Thoracic aorta (tissue), 2 donors: Measurements from ENCODE around the gene OR5H2. TPM values are rescaled to one million over a fixed set of nuclear protein-coding genes. Genes with fewer than 3 reads are reported as not detected.
"Not testable (repeated sequence)": the region's sequence is repeated elsewhere in the genome, so short reads cannot be mapped to it uniquely, and the experiment has no call there.

Source experiments
- ATAC-seq: fragments of 150-250 bp; one replicate; pipeline ENCODE4 v1.8.0; 2017; ENCODE audit warnings: low read depth; ENCODE audit not compliant: insufficient number of reproducible peaks, low FRiP score
- DNase-seq: peaks from one replicate; pipeline ENCODE4 v3.0.0-alpha.2; 2020; ENCODE audit warnings: low spot score
- H3K27ac ChIP-seq, 2 donors: fragments of 200-600 bp; sonication (generic); 1 replicate in 1 of 2; 2 replicates in 1 of 2; pipeline ENCODE4 v1.5.1; 2016; ENCODE audit warnings: mild to moderate bottlenecking in 2 of 2, moderate library complexity in 2 of 2
- H3K27me3 ChIP-seq: fragments of 200-600 bp; sonication (generic); replicated peaks from 2 replicates; pipeline ENCODE4 v1.6.0; 2016; ENCODE audit warnings: mild to moderate bottlenecking; ENCODE audit not compliant: insufficient read depth
- H3K36me3 ChIP-seq: fragments of 200-600 bp; sonication (generic); one replicate; pipeline ENCODE4 v1.5.1; 2016
- H3K4me1 ChIP-seq, 2 donors: fragments of 200-600 bp; sonication (generic); 1 replicate in 1 of 2; 2 replicates in 1 of 2; pipeline versions ENCODE4 v1.5.1 to v1.6.0; 2016; ENCODE audit warnings: low read depth in 2 of 2, mild to moderate bottlenecking in 1 of 2; ENCODE audit not compliant: control insufficient read depth in 1 of 2
- H3K4me3 ChIP-seq: fragments of 200-600 bp; sonication (generic); 2 replicates; pipeline ENCODE4 v1.5.1; 2016; ENCODE audit warnings: mild to moderate bottlenecking
- H3K9me3 ChIP-seq: fragments of 200-600 bp; sonication (generic); 2 replicates; pipeline ENCODE4 v1.5.1; 2016
- total RNA-seq, 2 donors: library from RNA; depleted of rRNA; stranded (reverse); fragments of >200 nt; gene quantifications; one replicate each; pipeline versions ENCODE4 v1.1.0 to v1.2.3, GENCODE V29; 2016
- TF ChIP-seq, protein P1 (sequence below): fragments of 200-600 bp; sonication (generic); IDR thresholded peaks from one replicate; pipeline ENCODE4 v1.5.1; 2019; ENCODE audit warnings: antibody characterized with exemption

OR5H2 gene
- total RNA-seq, 2 donors from 2014 or later = not detected

DNA sequence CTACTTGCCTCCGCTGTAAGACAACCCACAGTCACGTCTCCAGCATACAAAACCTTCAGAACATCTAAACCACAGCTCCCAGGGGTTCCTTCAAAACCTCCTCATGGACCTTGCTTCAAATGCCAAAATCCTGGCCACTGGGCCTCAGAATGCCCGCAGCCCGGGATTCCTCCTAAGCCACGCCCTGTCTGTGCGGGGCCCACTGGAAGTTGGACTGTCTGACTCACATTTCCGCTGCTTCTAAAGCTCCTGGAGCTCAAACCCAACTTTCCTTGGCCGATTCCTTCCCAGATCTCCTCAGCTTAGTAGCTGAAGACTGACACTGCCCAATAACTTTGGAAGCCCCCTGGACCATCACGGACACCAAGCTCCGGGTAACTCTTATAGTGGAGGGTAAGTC, 36.2 kb upstream of the OR5H2 start:
- no peak overlapping the region for H3K4me3 ChIP-seq
- TF ChIP-seq, protein P1, sequence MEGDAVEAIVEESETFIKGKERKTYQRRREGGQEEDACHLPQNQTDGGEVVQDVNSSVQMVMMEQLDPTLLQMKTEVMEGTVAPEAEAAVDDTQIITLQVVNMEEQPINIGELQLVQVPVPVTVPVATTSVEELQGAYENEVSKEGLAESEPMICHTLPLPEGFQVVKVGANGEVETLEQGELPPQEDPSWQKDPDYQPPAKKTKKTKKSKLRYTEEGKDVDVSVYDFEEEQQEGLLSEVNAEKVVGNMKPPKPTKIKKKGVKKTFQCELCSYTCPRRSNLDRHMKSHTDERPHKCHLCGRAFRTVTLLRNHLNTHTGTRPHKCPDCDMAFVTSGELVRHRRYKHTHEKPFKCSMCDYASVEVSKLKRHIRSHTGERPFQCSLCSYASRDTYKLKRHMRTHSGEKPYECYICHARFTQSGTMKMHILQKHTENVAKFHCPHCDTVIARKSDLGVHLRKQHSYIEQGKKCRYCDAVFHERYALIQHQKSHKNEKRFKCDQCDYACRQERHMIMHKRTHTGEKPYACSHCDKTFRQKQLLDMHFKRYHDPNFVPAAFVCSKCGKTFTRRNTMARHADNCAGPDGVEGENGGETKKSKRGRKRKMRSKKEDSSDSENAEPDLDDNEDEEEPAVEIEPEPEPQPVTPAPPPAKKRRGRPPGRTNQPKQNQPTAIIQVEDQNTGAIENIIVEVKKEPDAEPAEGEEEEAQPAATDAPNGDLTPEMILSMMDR = no peak

DNA sequence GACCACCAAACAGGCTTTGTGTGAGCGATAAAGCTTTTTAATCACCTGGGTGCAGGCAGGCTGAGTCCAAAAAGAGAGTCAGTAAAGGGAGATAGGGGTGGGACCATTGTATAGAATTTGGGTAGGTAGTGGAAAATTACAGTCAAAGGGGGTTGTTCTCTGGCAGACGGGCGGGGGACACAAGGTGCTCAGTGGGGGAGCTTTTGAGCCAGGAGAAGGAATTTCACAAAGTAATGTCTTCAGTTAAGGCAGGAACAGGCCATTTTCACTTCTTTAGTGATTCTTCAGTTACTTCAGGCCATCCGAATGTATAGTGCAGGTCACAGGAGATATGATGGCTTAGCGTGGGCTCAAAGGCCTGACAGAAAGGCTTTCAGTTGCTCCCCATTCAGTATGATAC, 26.3 kb upstream of the OR5H2 start:
- ATAC-seq, H3K27me3 ChIP-seq, H3K9me3 ChIP-seq: not testable (repeated sequence)

More for the DNA sequence above, 36.2 kb upstream of the OR5H2 start:
- Histone ChIP-seq H3K9me3 (no peaks in the 10 kb centered on the region), H3K36me3 (no peaks in the 10 kb centered on the region), H3K27ac (no peak overlapping the region), H3K4me1 (no peaks in the 10 kb centered on the region), H3K27me3 (no peaks in the 10 kb centered on the region)
- no peak for ATAC-seq
- DNase-seq = no peak

DNA sequence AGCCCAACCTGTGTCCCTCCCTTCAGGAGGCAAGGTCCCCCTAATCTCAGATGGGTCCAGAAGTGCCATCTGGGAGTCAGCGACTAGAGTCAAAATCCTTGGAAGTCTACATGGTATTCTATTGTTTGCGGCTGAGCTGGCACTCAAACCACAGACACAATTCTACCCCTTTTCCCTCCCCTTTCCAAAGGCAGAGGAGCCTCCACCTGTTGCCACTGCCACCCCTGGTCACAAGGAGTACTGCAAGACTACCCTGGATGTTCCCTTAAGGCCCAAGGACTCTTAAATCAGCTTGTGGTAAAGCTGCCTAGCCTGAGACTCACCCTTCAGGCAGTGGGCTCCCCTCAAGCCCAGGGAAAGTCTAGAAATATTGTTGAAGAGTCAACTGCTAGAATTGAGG, 22.6 kb upstream of the OR5H2 start:
- ATAC-seq (no peak), DNase-seq (no peak)
- no peaks in the 10 kb centered on the region for H3K27me3 ChIP-seq
- TF ChIP-seq, protein P1 = no peak
- H3K4me3 ChIP-seq = no peak overlapping the region
- no peak overlapping the region for H3K27ac ChIP-seq
- no peaks in the 10 kb centered on the region for H3K9me3 ChIP-seq
- no peaks in the 10 kb centered on the region for H3K4me1 ChIP-seq
- no peaks in the 10 kb centered on the region for H3K36me3 ChIP-seq

More for the DNA sequence above, 26.3 kb upstream of the OR5H2 start:
- not testable (repeated sequence) for H3K4me3 ChIP-seq, DNase-seq, H3K27ac ChIP-seq, H3K4me1 ChIP-seq, H3K36me3 ChIP-seq

DNA sequence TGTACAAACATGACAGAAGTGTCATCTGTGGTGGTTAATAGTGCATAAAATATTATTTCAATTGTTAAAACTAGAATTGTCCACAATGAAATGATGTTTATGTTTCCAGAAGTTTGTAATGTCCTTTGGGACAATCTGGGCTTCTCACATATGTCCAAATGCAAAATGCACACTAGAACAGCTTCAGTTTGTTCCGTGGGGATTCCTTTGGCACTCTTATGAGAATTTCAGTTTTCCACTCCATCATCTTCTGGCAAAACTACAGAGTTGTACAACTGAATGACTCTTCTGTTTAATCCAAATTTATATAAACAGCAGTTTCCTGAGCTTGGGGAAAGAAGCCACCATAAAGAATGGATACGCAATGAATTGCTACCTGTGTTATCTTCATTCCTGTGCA, 20.3 kb upstream of the OR5H2 start:
- Histone ChIP-seq H3K27ac (no peak overlapping the region), H3K9me3 (no peaks in the 10 kb centered on the region), H3K36me3 (no peaks in the 10 kb centered on the region), H3K4me3 (no peak overlapping the region), H3K4me1 (no peaks in the 10 kb centered on the region), H3K27me3 (no peaks in the 10 kb centered on the region)
- TF ChIP-seq, protein P1 = no peak
- ATAC-seq = no peak
- DNase-seq = no peak

DNA sequence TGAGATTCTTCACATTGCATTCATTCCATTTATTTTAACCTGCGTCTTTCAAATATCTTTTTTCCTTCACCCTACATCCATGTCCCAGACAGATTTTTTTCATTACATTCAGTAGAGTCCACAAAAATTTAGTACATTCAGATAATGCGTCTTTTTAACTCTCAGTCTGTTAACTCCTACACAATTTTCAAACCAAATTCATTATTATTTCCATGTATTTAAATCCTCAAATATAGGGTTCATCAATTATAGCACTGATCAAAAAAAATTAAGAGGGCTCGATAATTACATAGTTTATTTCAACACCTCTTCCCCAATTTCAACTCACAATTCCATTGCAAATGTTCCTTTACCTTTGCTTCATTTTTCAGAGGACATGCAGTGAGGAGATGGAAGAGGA, 18.4 kb upstream of the OR5H2 start, which contains the start of gene OR5H6:
TSS of gene OR5H6 (plus strand) at position 301 of the 400 bp plus-strand sequence. CDS start at position 390, 89 bp downstream.
- no peak for DNase-seq
- Histone ChIP-seq H3K4me3 (no peak within 1 kb of the TSS), H3K4me1 (no peaks in the 10 kb centered on the region), H3K27ac (no peak within 1 kb of the TSS), H3K27me3 (no peaks in the 10 kb centered on the region), H3K36me3 (no peaks in the 10 kb centered on the region), H3K9me3 (no peaks in the 10 kb centered on the region)
- ATAC-seq = no peak
- TF ChIP-seq, protein P1 = no peak

DNA sequence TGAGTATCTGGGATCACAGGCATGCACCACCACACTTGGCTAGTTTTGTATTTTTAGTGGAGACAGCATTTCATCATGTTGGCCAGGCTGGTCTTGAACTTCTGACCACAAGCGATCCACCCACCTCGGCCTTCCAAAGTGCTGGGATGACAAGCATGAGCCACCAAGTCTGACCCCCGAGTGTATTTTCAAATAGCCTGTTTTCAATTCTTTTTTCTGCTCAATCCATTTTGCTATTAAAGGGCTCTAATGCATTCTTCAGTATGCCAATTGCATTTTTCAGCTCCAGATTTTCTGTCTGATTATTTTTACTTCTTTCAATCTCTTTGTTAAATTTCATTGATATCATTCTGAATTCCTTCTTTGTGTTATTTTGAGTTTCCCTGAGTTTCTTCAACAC, 12.5 kb upstream of the OR5H2 start:
- H3K36me3 ChIP-seq = no peaks in the 10 kb centered on the region
- no peak overlapping the region for H3K27ac ChIP-seq
- no peak for ATAC-seq
- peaks cover 11% of the 10 kb centered on the region for H3K9me3 ChIP-seq
- TF ChIP-seq, protein P1 = no peak
- H3K27me3 ChIP-seq = no peaks in the 10 kb centered on the region
- DNase-seq = no peak
- H3K4me3 ChIP-seq = no peak overlapping the region
- H3K4me1 ChIP-seq = no peaks in the 10 kb centered on the region
